H1 (cell line): ENCODE results near the gene PXDN. TPM values are rescaled to one million over a fixed set of nuclear protein-coding genes. Genes with fewer than 3 reads are reported as not detected.

ENCODE experiments used
- CTCF ChIA-PET: fragments of 300-600 bp; sonication (Branson Sonifier 250); formaldehyde crosslinking; loops from one replicate; lab custom pipeline; 2021; ENCODE audit not compliant: partially characterized antibody; lab: Charles Lee
- POLR2A ChIA-PET: fragments of 300-600 bp; sonication (Branson Sonifier 250); formaldehyde crosslinking; loops from one replicate; lab custom pipeline; 2021; ENCODE audit warnings: inconsistent platforms; ENCODE audit not compliant: partially characterized antibody; lab: Charles Lee
- DNase-seq, 2 experiments: peaks; one replicate each; pipeline versions ENCODE4 v3.0.0 to v3.0.0-alpha.2; 2010 to 2022; ENCODE audit warnings: low spot score in 2 of 2, low read depth in 1 of 2, mixed read lengths in 1 of 2
- FAIRE-seq: peaks from 2 replicates; lab custom pipeline; 2011; peaks lifted over from hg19 to GRCh38; lab: Jason Lieb, UNC
- H2AFZ ChIP-seq: 2 replicates; pipeline ENCODE4 v1.8.1; 2012; ENCODE audit warnings: low read length, inconsistent platforms
- H2AK5ac ChIP-seq: 2 replicates; pipeline ENCODE4 v1.6.1; 2013; ENCODE audit warnings: low read depth, low read length
- H2BK120ac ChIP-seq: replicated peaks from 2 replicates; pipeline ENCODE3; 2013; ENCODE audit warnings: low read depth, low read length, inconsistent platforms
- H2BK12ac ChIP-seq: 2 replicates; pipeline ENCODE4 v1.6.1; 2013; ENCODE audit warnings: low read depth, low read length
- H2BK15ac ChIP-seq: 2 replicates; pipeline ENCODE4 v1.6.1; 2013; ENCODE audit warnings: low read length
- H2BK20ac ChIP-seq: 2 replicates; pipeline ENCODE4 v1.6.1; 2013; ENCODE audit warnings: low read length
- H2BK5ac ChIP-seq: 2 replicates; pipeline ENCODE4 v1.6.1; 2013; ENCODE audit warnings: low read depth, low read length
- H3K14ac ChIP-seq: 2 replicates; pipeline ENCODE4 v1.6.1; 2013; ENCODE audit warnings: inconsistent platforms; ENCODE audit not compliant: insufficient read length
- H3K18ac ChIP-seq: 2 replicates; pipeline ENCODE4 v1.6.1; 2013; ENCODE audit warnings: low read length; ENCODE audit errors: extremely low read depth
- H3K23ac ChIP-seq: 2 replicates; pipeline ENCODE4 v1.6.1; 2013; ENCODE audit warnings: inconsistent platforms; ENCODE audit not compliant: insufficient read length
- H3K23me2 ChIP-seq: 2 replicates; pipeline ENCODE4 v1.6.1; 2013; ENCODE audit warnings: low read depth, low read length
- H3K27ac ChIP-seq: 2 replicates; pipeline ENCODE4 v1.6.1; 2011; ENCODE audit warnings: low read depth, low read length, inconsistent platforms
- H3K27me3 ChIP-seq, 4 experiments: replicated peaks in 1 of 4; 1 replicate in 1 of 4; 2 replicates in 3 of 4; pipeline versions ENCODE4 v1.6.1 to v1.8.1; 2011 to 2013; ENCODE audit warnings: low read length in 3 of 4, mild to moderate bottlenecking in 3 of 4, inconsistent platforms in 2 of 4, mixed read lengths in 2 of 4, moderate library complexity in 1 of 4; ENCODE audit not compliant: control insufficient read depth in 3 of 4, insufficient read depth in 3 of 4; ENCODE audit errors: extremely low read depth in 1 of 4
- H3K36me3 ChIP-seq, 4 experiments: 2 replicates each; pipeline versions ENCODE4 v1.6.1 to v1.8.1; 2011 to 2013; ENCODE audit warnings: mild to moderate bottlenecking in 4 of 4, low read length in 3 of 4, moderate library complexity in 2 of 4, control low read depth in 1 of 4, inconsistent platforms in 1 of 4; ENCODE audit not compliant: insufficient read depth in 4 of 4, control insufficient read depth in 2 of 4
- H3K4ac ChIP-seq: replicated peaks from 2 replicates; pipeline ENCODE3; 2013; ENCODE audit warnings: low read length, low read depth, mixed read lengths, inconsistent platforms; ENCODE audit not compliant: insufficient read length
- H3K4me1 ChIP-seq, 4 experiments: replicated peaks in 1 of 4; 1 replicate in 1 of 4; 2 replicates in 3 of 4; pipeline versions ENCODE4 v1.6.1 to v1.8.1; 2011 to 2013; ENCODE audit warnings: low read length in 3 of 4, inconsistent platforms in 2 of 4, mixed read lengths in 1 of 4; ENCODE audit not compliant: insufficient read depth in 4 of 4, control insufficient read depth in 3 of 4
- H3K4me2 ChIP-seq, 2 experiments: 2 replicates each; pipeline versions ENCODE4 v1.6.1 to v1.8.1; 2011 to 2013; ENCODE audit warnings: low read depth in 2 of 2, low read length in 2 of 2, control low read depth in 1 of 2, inconsistent platforms in 1 of 2, mild to moderate bottlenecking in 1 of 2; ENCODE audit not compliant: insufficient read depth in 1 of 2
- H3K4me3 ChIP-seq, 4 experiments: fragments of 200-600, 300-600 bp in 1 of 4; sonication (generic), shearing (Covaris generic), sonication (Bioruptor Twin) in 1 of 4; 2 replicates each; pipeline versions ENCODE4 v1.5.1 to v1.8.1; 2011 to 2016; ENCODE audit warnings: low read length in 4 of 4, low read depth in 3 of 4, control low read depth in 2 of 4, inconsistent platforms in 2 of 4, mild to moderate bottlenecking in 2 of 4, mixed read lengths in 1 of 4, moderate library complexity in 1 of 4; ENCODE audit not compliant: insufficient read depth in 2 of 4; ENCODE audit errors: extremely low read depth in 1 of 4
- H3K56ac ChIP-seq: replicated peaks from 2 replicates; pipeline ENCODE3; 2013; ENCODE audit warnings: low read depth, mild to moderate bottlenecking, mixed read lengths, low read length, inconsistent platforms; ENCODE audit not compliant: insufficient read length
- H3K79me1 ChIP-seq: 2 replicates; pipeline ENCODE4 v1.6.1; 2013; ENCODE audit warnings: low read depth, low read length, control low read depth
- H3K79me2 ChIP-seq, 2 experiments: 2 replicates each; pipeline versions ENCODE4 v1.6.1 to v1.8.1; 2012 to 2013; ENCODE audit warnings: low read length in 2 of 2, mild to moderate bottlenecking in 2 of 2, inconsistent platforms in 1 of 2; ENCODE audit not compliant: insufficient read depth in 2 of 2, control insufficient read depth in 1 of 2
- H3K9ac ChIP-seq, 4 experiments: replicated peaks in 1 of 4; 1 replicate in 1 of 4; 2 replicates in 3 of 4; pipeline versions ENCODE4 v1.6.1 to v1.8.1; 2011 to 2013; ENCODE audit warnings: low read depth in 3 of 4, low read length in 3 of 4, control low read depth in 2 of 4, mild to moderate bottlenecking in 2 of 4, moderate library complexity in 2 of 4, inconsistent platforms in 1 of 4; ENCODE audit errors: extremely low read depth in 1 of 4
- H3K9me3 ChIP-seq, 2 experiments: 2 replicates each; pipeline versions ENCODE4 v1.6.1 to v1.8.1; 2012 to 2013; ENCODE audit warnings: mild to moderate bottlenecking in 2 of 2, moderate library complexity in 2 of 2, control low read depth in 1 of 2, inconsistent platforms in 1 of 2, low read depth in 1 of 2, low read length in 1 of 2, mixed read lengths in 1 of 2; ENCODE audit not compliant: insufficient read depth in 2 of 2
- H4K20me1 ChIP-seq, 2 experiments: replicated peaks in 1 of 2; 2 replicates each; pipeline versions ENCODE3 to v1.8.1; 2011 to 2013; ENCODE audit warnings: inconsistent platforms in 2 of 2, low read length in 2 of 2, mild to moderate bottlenecking in 1 of 2; ENCODE audit not compliant: insufficient read depth in 2 of 2, control insufficient read depth in 1 of 2
- H4K5ac ChIP-seq: 2 replicates; pipeline ENCODE4 v1.6.1; 2013; ENCODE audit warnings: low read length, low read depth, mixed read lengths, inconsistent platforms; ENCODE audit not compliant: insufficient read length
- H4K8ac ChIP-seq: 2 replicates; pipeline ENCODE4 v1.8.0; 2013; ENCODE audit warnings: mild to moderate bottlenecking, moderate library complexity, low read length, inconsistent platforms; ENCODE audit not compliant: insufficient read depth; ENCODE audit errors: extremely low read depth
- H4K91ac ChIP-seq: replicated peaks from 2 replicates; pipeline ENCODE3; 2013; ENCODE audit warnings: low read length, mixed read lengths, inconsistent platforms; ENCODE audit not compliant: insufficient read length
- BCL11A ChIP-seq, 2 experiments: IDR thresholded peaks; one replicate each; pipeline ENCODE4 v1.6.1; 2011; ENCODE audit warnings: low read depth in 2 of 2, low read length in 2 of 2, mild to moderate bottlenecking in 2 of 2
- CTCF ChIP-seq, 3 experiments: IDR thresholded peaks; 1 replicate in 2 of 3; 2 replicates in 1 of 3; pipeline versions ENCODE4 v1.5.1 to v1.6.1; 2011; ENCODE audit warnings: low read length in 3 of 3, mild to moderate bottlenecking in 3 of 3, inconsistent platforms in 2 of 3, low read depth in 1 of 3, moderate library complexity in 1 of 3; ENCODE audit not compliant: insufficient read depth in 1 of 3; ENCODE audit errors: control extremely low read depth in 1 of 3
- HDAC6 ChIP-seq: IDR thresholded peaks from one replicate; pipeline ENCODE4 v1.7.1; 2012; ENCODE audit warnings: low read depth, mild to moderate bottlenecking, inconsistent platforms, low read length, moderate library complexity
- NRF1 ChIP-seq: IDR thresholded peaks from 2 replicates; pipeline ENCODE4 v1.6.1; 2011; ENCODE audit warnings: mild to moderate bottlenecking, low read depth, low read length, improper control_type of control experiment
- RBBP5 ChIP-seq: IDR thresholded peaks from 2 replicates; pipeline ENCODE4 v1.7.1; 2012; ENCODE audit warnings: low read depth, mild to moderate bottlenecking, inconsistent platforms, low read length, moderate library complexity, borderline replicate concordance
- RNF2 ChIP-seq: fragments of 200-900, 300-1000 bp; sonication (generic); IDR thresholded peaks from 2 replicates; pipeline ENCODE4 v1.7.1; 2016; ENCODE audit warnings: borderline replicate concordance, low read depth, mild to moderate bottlenecking, antibody characterized with exemption, low read length; ENCODE audit not compliant: poor library complexity, severe bottlenecking; ENCODE audit errors: missing control alignments
- RXRA ChIP-seq: IDR thresholded peaks from 2 replicates; pipeline ENCODE4 v1.6.1; 2011; ENCODE audit warnings: low read depth, mild to moderate bottlenecking, low read length, moderate library complexity; ENCODE audit not compliant: insufficient read depth
- SP1 ChIP-seq: IDR thresholded peaks from 2 replicates; pipeline ENCODE4 v1.6.1; 2011; ENCODE audit warnings: low read depth, low read length
- SP2 ChIP-seq: IDR thresholded peaks from 2 replicates; pipeline ENCODE4 v1.6.1; 2012; ENCODE audit warnings: mild to moderate bottlenecking, low read length, inconsistent platforms
- WGBS, 2 experiments: shearing (Covaris generic) in 1 of 2; methylation state at CpG; one replicate each; pipeline versions ENCODE4 v1.1.6 to v1.1.7; 2013 to 2015; ENCODE audit warnings: low lambda C conversion rate in 2 of 2, mixed read lengths in 2 of 2, inconsistent platforms in 1 of 2, low coverage in 1 of 2, missing lambda C conversion rate in 1 of 2; ENCODE audit not compliant: insufficient replicate concordance in 2 of 2, insufficient coverage in 1 of 2, insufficient read length in 1 of 2; ENCODE audit errors: extremely low coverage in 1 of 2, missing lambda C conversion rate in 1 of 2; 5-methylcytosine and 5-hydroxymethylcytosine counted together
- polyA plus RNA-seq, 7 experiments: library from polyadenylated mRNA; depleted of rRNA in 3 of 7; stranded (reverse) in 5 of 7; unstranded in 2 of 7; fragments of >200 nt in 5 of 7; fragments of 200-250 nt in 2 of 7; gene quantifications; 1 replicate in 5 of 7; 2 replicates in 1 of 7; 4 replicates in 1 of 7; pipeline versions ENCODE4 v1.2.1 to v1.2.3, GENCODE V29; 2011 to 2013; ENCODE audit warnings: missing spikeins in 2 of 7, mixed read lengths in 2 of 7
- total RNA-seq: library from RNA; stranded (reverse); fragmentation: NEBNext Ultra II Directional; extraction: Animal tissue kit (Norgen Biotek cat#: 25700); gene quantifications from 2 replicates; pipeline ENCODE4 v1.2.1, GENCODE V29; 2021

Gene PXDN
- total and polyA plus RNA-seq, 2 of the 8 experiments (the other 6 are each of a cell fraction or from before 2014, with no cell fraction given) = 104 to 141 TPM

- no peak overlapping the region for H2AK5ac ChIP-seq
- peaks cover 3% of the 10 kb centered on the region for H3K79me1 ChIP-seq
- H3K9ac ChIP-seq = no peak overlapping the region
- no peak overlapping the region for H2BK15ac ChIP-seq
- no peak overlapping the region for H3K4me2 ChIP-seq
- no peak overlapping the region for H2BK5ac ChIP-seq
- H4K91ac ChIP-seq = peak overlapping the region; percentile 84
- ChIA-PET CTCF (interaction anchor here (0.9 to 1.9 kb wide), 7 partner anchors 9 to 80 kb away, joined by 3 to 7 read pairs (median 4); no protein-coding TSS in a partner anchor), POLR2A (interaction anchor here (0.9 to 2.2 kb wide), 6 partner anchors 9 to 153 kb away, joined by 3 to 13 read pairs (median 4); no protein-coding TSS in a partner anchor)
- H2BK12ac ChIP-seq = 0 out of 2 replicates have a peak overlapping the region, but pooled peaks have one; percentile 68
- peaks cover 16% of the 10 kb centered on the region for H3K23me2 ChIP-seq
- H3K27me3 ChIP-seq = no peaks in the 10 kb centered on the region
- no peak overlapping the region for H3K56ac ChIP-seq
- H3K4me1 ChIP-seq = peaks cover 0 to 5% (median under 1%) of the 10 kb centered on the region in 4 experiments; a peak in 2 of 7 replicates
- no peak overlapping the region for H2BK120ac ChIP-seq
- H2BK20ac ChIP-seq = no peak overlapping the region
- H3K36me3 ChIP-seq = no peaks in the 10 kb centered on the region; a peak in 1 of 8 replicates
- peaks cover 0 to 11% of the 10 kb centered on the region in 2 experiments for H4K20me1 ChIP-seq
- FAIRE-seq (no peak), DNase-seq (no peak)
- H3K14ac ChIP-seq = no peak overlapping the region
- H3K79me2 ChIP-seq = no peaks in the 10 kb centered on the region
- peak overlapping the region; percentile 53 for H3K4ac ChIP-seq
- H3K27ac ChIP-seq = no peak overlapping the region
- no peak overlapping the region for H3K18ac ChIP-seq
- no peak overlapping the region for H2AFZ ChIP-seq
- peaks cover 0 to 3% of the 10 kb centered on the region in 2 experiments; a peak in 1 of 4 replicates for H3K9me3 ChIP-seq
- H4K5ac ChIP-seq = no peak overlapping the region
- WGBS, 2 experiments = 87% methylated on average over 20 of the region's 20 CpGs; no CpG with 5 or more reads in 1 of the 2 experiments
- no peak overlapping the region for H4K8ac ChIP-seq
- H3K23ac ChIP-seq = no peak overlapping the region
- no peak overlapping the region for H3K4me3 ChIP-seq
- TF ChIP-seq SP2 = no peak
- TF ChIP-seq CTCF (IDR thresholded peaks at IDR 0.05; ENCODE audit: control extremely low read depth in 1 of 3, insufficient read depth in 1 of 3, low read depth in 1 of 3, low read length in 3 of 3) = no peak
- no peak for TF ChIP-seq HDAC6
- TF ChIP-seq RXRA = no peak
- TF ChIP-seq RBBP5 = no peak
- no peak for TF ChIP-seq BCL11A (IDR thresholded peaks at IDR 0.05; ENCODE audit: low read depth in 2 of 2, low read length in 2 of 2)
- TF ChIP-seq RNF2 = no peak
- TF ChIP-seq SP1 = no peak
- no peak for TF ChIP-seq NRF1
Observed at GRCh38 chr2:1598041-1598710, 146.1 kb downstream of the PXDN start.
